Sigmoid colon (tissue), 3 donors: ENCODE data around the gene GRIK4.

Experiments used
- CTCF ChIP-seq, 4 experiments: fragments of 450-650 bp in 3 of 4; fragments of 200-600 bp in 1 of 4; IDR thresholded peaks; one replicate each; pipeline ENCODE4 v1.5.1; 2016 to 2019; ENCODE audit warnings: antibody characterized with exemption in 4 of 4, mild to moderate bottlenecking in 3 of 4, moderate library complexity in 2 of 4
- POLR2A ChIP-seq, 2 donors: fragments of 450-650 bp; IDR thresholded peaks; one replicate each; pipeline ENCODE4 v1.6.1; 2016; ENCODE audit warnings: antibody characterized with exemption in 2 of 2, mild to moderate bottlenecking in 2 of 2, moderate library complexity in 2 of 2

DNA sequence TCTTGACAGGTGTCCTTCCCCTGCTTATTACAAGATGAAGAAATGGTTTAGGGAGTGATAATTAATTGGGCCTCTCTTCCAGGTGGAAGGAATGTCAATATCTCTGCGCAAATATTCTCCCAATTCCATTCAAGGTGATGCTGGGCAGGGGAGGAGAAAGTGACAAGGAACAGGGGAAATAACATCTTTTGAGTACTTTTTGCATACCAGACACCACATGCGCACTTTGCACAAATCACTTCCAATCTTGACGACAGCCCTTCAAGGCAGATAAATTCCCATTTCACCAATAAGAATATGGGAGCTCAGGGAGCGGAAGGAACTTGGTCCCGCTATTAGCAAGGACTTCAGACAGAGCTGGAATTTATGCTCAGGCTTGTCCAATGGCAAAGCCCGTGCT lies 367.2 kb downstream of the GRIK4 start:
- TF ChIP-seq CTCF (IDR thresholded peaks at IDR 0.05) (no peak), POLR2A (IDR thresholded peaks at IDR 0.05) (no peak)
